Adipocyte (in vitro differentiated cells): ENCODE results near the gene PLPPR4.
A peak's percentile ranks its signal among the peaks of the same experiment; 100 is the strongest.

Source experiments
- DNase-seq: peaks from one replicate; pipeline ENCODE4 v3.0.0-alpha.2; 2015; ENCODE audit warnings: low read depth
- H3K27me3 ChIP-seq: replicated peaks from 2 replicates; pipeline ENCODE4 v1.7.0; 2013; ENCODE audit warnings: mild to moderate bottlenecking, low read length, moderate library complexity; ENCODE audit not compliant: control insufficient read depth, insufficient read depth
- H3K36me3 ChIP-seq: 2 replicates; pipeline ENCODE4 v1.7.0; 2013; ENCODE audit warnings: low read length, mild to moderate bottlenecking, moderate library complexity; ENCODE audit not compliant: control insufficient read depth, insufficient read depth, severe bottlenecking
- H3K4me1 ChIP-seq: 2 replicates; pipeline ENCODE4 v1.7.0; 2013; ENCODE audit warnings: mild to moderate bottlenecking, low read length, moderate library complexity; ENCODE audit not compliant: control insufficient read depth, insufficient read depth
- H3K4me3 ChIP-seq: 2 replicates; pipeline ENCODE4 v1.7.0; 2013; ENCODE audit warnings: mild to moderate bottlenecking, low read length, moderate library complexity
- H3K9ac ChIP-seq: 2 replicates; pipeline ENCODE4 v1.7.0; 2013; ENCODE audit warnings: mild to moderate bottlenecking, low read length, moderate library complexity
- H3K9me3 ChIP-seq: 2 replicates; pipeline ENCODE4 v1.7.0; 2013; ENCODE audit warnings: mild to moderate bottlenecking, low read length, moderate library complexity; ENCODE audit not compliant: control insufficient read depth

Gene PLPPR4

GRCh38 chr1:99264201-99265021 is at the start of gene PLPPR4:
Gene PLPPR4 (plus strand): TSS chr1:99264492. CDS start chr1:99264594, 102 bp downstream.
- Histone ChIP-seq H3K4me1 (peaks cover 4% of the 10 kb centered on the region), H3K27me3 (peaks cover 8% of the 10 kb centered on the region), H3K9me3 (no peaks in the 10 kb centered on the region), H3K4me3 (peak within 1 kb of the TSS; percentile 83), H3K36me3 (no peaks in the 10 kb centered on the region), H3K9ac (peak within 1 kb of the TSS; percentile 58)
- DNase-seq, result peak; percentile 77

GRCh38 chr1:99216956-99217355 is 47.3 kb upstream of the PLPPR4 start:
- no peak for DNase-seq
- Histone ChIP-seq H3K27me3 (no peaks in the 10 kb centered on the region), H3K9me3 (peaks cover 15% of the 10 kb centered on the region)

GRCh38 chr1:99217599-99217998 is 46.7 kb upstream of the PLPPR4 start:
- DNase-seq, result no peak
- peaks cover 15% of the 10 kb centered on the region for H3K9me3 ChIP-seq
- H3K4me1 ChIP-seq, result no peaks in the 10 kb centered on the region
- H3K27me3 ChIP-seq, result no peaks in the 10 kb centered on the region
- no peak overlapping the region for H3K4me3 ChIP-seq
- no peak overlapping the region for H3K9ac ChIP-seq
- H3K36me3 ChIP-seq, result no peaks in the 10 kb centered on the region

More at GRCh38 chr1:99216956-99217355, 47.3 kb upstream of the PLPPR4 start:
- Histone ChIP-seq H3K9ac (no peak overlapping the region), H3K36me3 (no peaks in the 10 kb centered on the region), H3K4me3 (no peak overlapping the region), H3K4me1 (no peaks in the 10 kb centered on the region)

GRCh38 chr1:99218572-99218971 is 45.7 kb upstream of the PLPPR4 start:
- H3K4me1 ChIP-seq, result no peaks in the 10 kb centered on the region
- H3K27me3 ChIP-seq, result no peaks in the 10 kb centered on the region
- H3K9me3 ChIP-seq, result peaks cover 15% of the 10 kb centered on the region
- no peak for DNase-seq
- no peaks in the 10 kb centered on the region for H3K36me3 ChIP-seq
- H3K4me3 ChIP-seq, result no peak overlapping the region
- H3K9ac ChIP-seq, result no peak overlapping the region

- Histone ChIP-seq H3K27me3 (no peaks in the 10 kb centered on the region), H3K9ac (no peak overlapping the region), H3K4me1 (no peaks in the 10 kb centered on the region), H3K36me3 (no peaks in the 10 kb centered on the region), H3K9me3 (peaks cover 15% of the 10 kb centered on the region), H3K4me3 (no peak overlapping the region)
- DNase-seq, result no peak
These were observed 45.3 kb upstream of the PLPPR4 start for GRCh38 chr1:99218999-99219398.

GRCh38 chr1:99227056-99227897 is 37.0 kb upstream of the PLPPR4 start:
- Histone ChIP-seq H3K4me1 (no peaks in the 10 kb centered on the region), H3K9ac (no peak overlapping the region), H3K36me3 (no peaks in the 10 kb centered on the region), H3K27me3 (no peaks in the 10 kb centered on the region), H3K9me3 (no peaks in the 10 kb centered on the region), H3K4me3 (no peak overlapping the region)
- no peak for DNase-seq

GRCh38 chr1:99228153-99228552 is 36.1 kb upstream of the PLPPR4 start:
- DNase-seq, result no peak
- Histone ChIP-seq H3K36me3 (no peaks in the 10 kb centered on the region), H3K9me3 (no peaks in the 10 kb centered on the region), H3K9ac (no peak overlapping the region), H3K4me1 (no peaks in the 10 kb centered on the region), H3K27me3 (no peaks in the 10 kb centered on the region), H3K4me3 (no peak overlapping the region)

- Histone ChIP-seq H3K36me3 (no peaks in the 10 kb centered on the region), H3K9me3 (no peaks in the 10 kb centered on the region), H3K4me3 (no peak overlapping the region), H3K4me1 (no peaks in the 10 kb centered on the region), H3K27me3 (no peaks in the 10 kb centered on the region), H3K9ac (no peak overlapping the region)
- no peak for DNase-seq
These were observed 35.2 kb upstream of the PLPPR4 start for GRCh38 chr1:99229122-99229521.

GRCh38 chr1:99230695-99231094 is 33.6 kb upstream of the PLPPR4 start:
- H3K27me3 ChIP-seq, result no peaks in the 10 kb centered on the region
- H3K4me3 ChIP-seq, result no peak overlapping the region
- no peaks in the 10 kb centered on the region for H3K9me3 ChIP-seq
- no peak for DNase-seq
- no peaks in the 10 kb centered on the region for H3K36me3 ChIP-seq
- H3K4me1 ChIP-seq, result no peaks in the 10 kb centered on the region
- no peak overlapping the region for H3K9ac ChIP-seq

GRCh38 chr1:99232172-99232571 is 32.1 kb upstream of the PLPPR4 start:
- no peak for DNase-seq
- H3K4me1 ChIP-seq, result no peaks in the 10 kb centered on the region
- no peak overlapping the region for H3K9ac ChIP-seq
- no peaks in the 10 kb centered on the region for H3K9me3 ChIP-seq
- H3K36me3 ChIP-seq, result no peaks in the 10 kb centered on the region
- no peaks in the 10 kb centered on the region for H3K27me3 ChIP-seq
- no peak overlapping the region for H3K4me3 ChIP-seq

- Histone ChIP-seq H3K4me1 (no peaks in the 10 kb centered on the region), H3K9me3 (no peaks in the 10 kb centered on the region), H3K27me3 (no peaks in the 10 kb centered on the region), H3K9ac (no peak overlapping the region), H3K36me3 (no peaks in the 10 kb centered on the region), H3K4me3 (no peak overlapping the region)
- DNase-seq, result no peak
These were observed 30.8 kb upstream of the PLPPR4 start for GRCh38 chr1:99233446-99233845.
